Stimulated activated CD4-positive, alpha-beta T cell treated with anti-CD3 and anti-CD28 coated beads, Interleukin-1b, Interleukin-23, amount 100 ng/mL, for 4 hours (primary cell): ENCODE data around the gene PITPNM2.
A peak's percentile ranks its signal among the peaks of the same experiment; 100 is the strongest.
"Not testable (repeated sequence)": the region's sequence is repeated elsewhere in the genome, so short reads cannot be mapped to it uniquely, and the experiment has no call there.

Experiments used
- DNase-seq, 2 donors: peaks; one replicate each; pipeline ENCODE4 v3.0.0-alpha.2; 2020; ENCODE audit warnings: low read depth in 2 of 2

The PITPNM2 gene

GRCh38 chr12:123120452-123121166 is 30.3 kb downstream of the PITPNM2 start:
- DNase-seq, result no peak

GRCh38 chr12:123119808-123120207 is 31.1 kb downstream of the PITPNM2 start:
- peak; percentile 8 to 43 for DNase-seq

- DNase-seq, result no peak
These were observed 32.4 kb downstream of the PITPNM2 start for GRCh38 chr12:123118497-123118896.

- DNase-seq, result no peak
These were observed 35.3 kb downstream of the PITPNM2 start for GRCh38 chr12:123115409-123116121.

GRCh38 chr12:123114304-123115083 is 36.4 kb downstream of the PITPNM2 start:
- DNase-seq, result no peak

DNA sequence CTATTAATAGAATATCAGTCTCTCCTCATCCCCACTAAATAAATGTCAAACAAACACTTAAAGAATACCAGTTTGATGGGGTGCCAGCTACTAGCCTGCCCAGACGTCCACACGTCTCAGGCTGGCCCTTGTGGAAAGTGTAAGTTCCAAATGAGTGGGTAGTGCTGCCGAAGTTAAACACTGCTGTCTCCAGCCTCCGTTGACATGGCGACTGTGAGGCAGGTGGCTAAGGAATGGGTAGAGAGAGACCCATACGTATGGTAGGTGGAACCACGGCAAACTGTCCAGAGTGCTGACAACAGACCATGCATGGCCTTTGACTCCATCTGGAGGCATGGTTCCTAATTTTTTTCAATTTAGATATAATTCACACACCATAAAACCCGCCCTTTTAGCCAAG is 37.9 kb downstream of the PITPNM2 start:
- no peak for DNase-seq

DNA sequence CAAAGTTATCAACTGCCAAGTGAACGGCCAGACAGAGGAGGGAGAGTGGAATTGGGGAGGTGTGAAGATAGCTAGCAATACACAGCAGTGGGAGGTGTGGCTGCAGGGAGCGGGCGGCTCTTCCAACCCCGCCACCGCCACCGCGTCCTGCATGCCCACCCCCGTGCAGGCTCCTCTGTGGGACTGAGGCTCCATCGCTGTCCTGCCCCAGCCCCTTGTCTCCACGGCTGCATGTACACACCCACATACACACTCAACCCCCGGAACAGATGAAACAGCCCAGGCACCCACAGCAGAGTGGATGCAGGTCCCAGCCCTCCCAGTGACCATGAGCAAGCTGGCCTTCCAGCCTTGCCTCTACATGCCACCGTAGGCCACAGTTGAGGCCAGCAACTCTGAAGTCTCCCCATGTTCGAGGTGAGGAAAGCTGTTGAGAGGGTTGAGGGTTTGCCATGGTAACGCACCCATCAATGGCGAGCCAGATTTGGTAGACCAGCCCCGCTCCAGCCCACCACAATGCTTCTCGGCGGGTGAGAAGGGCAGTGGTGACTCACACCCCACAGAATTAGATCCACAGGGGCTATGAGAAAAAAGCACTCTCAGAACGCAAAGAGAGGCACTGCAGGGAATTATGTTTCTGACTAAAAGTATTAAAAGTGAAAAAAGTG is 39.3 kb downstream of the PITPNM2 start:
- DNase-seq, result no peak

- no peak for DNase-seq
These were observed 41.5 kb downstream of the PITPNM2 start for GRCh38 chr12:123109319-123109772.

GRCh38 chr12:123108682-123109066 is 42.2 kb downstream of the PITPNM2 start:
- no peak for DNase-seq

- DNase-seq, result no peak
These were observed 42.8 kb downstream of the PITPNM2 start for GRCh38 chr12:123107926-123108681.

DNA sequence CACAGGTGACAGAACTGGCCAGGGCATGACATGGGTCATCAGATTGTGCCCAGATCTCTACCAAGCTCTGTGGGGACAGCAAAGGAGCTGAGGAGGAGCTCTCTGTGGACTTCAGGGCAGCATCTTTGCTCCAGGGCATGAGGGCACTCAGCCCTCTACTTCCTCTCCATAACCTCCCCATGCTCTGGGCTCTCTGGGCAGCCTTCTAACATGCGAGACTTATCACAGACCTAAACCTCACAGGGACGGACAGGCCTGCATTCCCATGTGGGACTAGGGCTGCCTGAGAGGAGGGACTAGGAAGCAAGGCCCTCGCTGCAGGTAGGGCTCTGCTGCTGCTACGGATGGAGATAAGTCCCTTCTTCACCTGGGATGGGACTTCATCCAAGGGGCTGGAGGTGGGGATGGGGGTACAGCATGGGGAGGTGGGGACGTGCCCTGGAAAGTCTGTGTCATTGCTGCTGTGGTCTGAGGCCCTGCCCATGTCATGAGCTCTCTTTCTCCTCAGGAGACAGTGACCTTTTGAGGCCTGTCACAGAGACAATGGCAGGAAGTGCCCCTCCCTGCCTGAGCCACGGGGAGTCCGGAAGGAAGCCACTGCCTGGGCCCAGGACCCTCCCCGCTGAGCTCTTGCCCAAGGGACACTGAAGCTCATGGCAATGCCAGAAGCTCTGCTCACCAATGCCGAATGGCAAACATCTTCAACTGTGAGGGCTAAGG is 44.1 kb downstream of the PITPNM2 start:
- DNase-seq, result peak; percentile 15 to 21

- no peak for DNase-seq
These were observed 45.6 kb downstream of the PITPNM2 start for GRCh38 chr12:123105211-123105826.

DNA sequence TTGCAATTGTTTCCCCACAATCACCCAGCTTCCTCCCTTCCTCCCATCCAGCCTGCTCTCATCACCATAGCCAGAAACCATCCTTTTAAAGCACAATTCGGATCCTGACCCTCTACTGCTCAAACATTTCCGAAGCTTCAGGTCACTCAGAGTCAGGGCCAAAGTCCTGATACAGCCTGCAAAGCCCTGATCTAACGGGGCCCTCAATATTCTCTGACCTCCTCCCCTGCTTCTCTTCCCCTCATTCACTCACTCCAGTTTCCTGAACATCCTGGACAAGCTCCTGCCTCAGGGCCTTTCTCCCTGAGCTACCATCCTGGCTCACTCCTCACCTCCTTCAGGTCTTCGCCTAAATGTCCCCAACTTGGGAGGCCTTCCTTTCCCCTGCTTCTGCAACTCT is 46.1 kb downstream of the PITPNM2 start:
- DNase-seq, result no peak

- not testable (repeated sequence) for DNase-seq
These were observed 46.8 kb downstream of the PITPNM2 start for GRCh38 chr12:123104094-123104493.

DNA sequence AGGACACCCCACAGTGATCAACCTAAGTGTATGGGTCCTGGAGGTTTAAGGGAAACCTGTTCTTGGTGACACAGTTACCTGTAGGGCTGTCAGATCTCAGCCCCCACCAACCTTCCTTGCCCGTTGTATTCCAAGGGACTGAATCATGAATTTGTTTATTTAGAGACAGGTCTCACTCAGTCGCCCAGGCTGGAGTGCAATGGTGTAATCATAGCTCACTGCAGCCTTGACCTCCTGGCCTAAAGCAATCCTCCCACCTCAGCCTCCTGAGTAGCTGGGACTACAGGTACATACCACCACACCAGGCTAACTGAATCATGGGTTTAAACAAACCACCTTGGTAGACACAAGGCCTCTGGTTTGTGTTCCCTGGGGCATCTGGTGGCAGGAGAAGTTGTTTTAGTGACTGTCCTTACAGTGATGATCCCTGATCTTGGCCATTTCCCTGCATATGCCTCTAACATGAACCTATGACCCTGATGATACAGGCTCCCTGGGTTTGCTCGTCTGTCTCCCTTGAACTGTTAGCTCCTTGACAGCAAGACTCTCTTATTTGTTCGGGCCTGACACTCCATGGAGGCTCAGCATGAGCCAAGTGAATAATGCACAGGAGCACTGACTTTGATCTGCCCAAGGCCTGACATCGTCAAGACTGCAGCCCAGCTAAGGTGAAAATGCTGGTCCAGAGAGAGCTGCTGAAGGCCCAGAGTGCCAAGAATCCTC is 47.9 kb downstream of the PITPNM2 start:
- DNase-seq, result no peak

DNA sequence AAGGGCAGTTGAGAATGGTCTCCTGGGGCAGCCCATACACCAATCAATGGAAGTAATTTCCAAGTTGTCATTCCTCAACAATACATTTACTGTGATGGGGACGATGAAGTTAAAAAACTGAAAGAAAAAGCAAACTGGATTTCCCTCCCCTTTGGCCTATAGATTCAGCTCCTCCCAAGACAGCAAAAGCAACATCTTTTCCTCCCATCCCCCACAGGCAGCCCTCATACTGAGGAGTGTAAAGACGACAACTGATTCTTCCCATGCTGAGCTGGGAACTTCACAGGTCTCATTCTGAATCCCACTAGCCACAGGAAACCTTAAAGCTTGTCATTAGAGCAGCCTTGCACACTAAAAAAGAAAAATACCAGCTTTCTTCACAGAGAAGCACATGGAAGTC is 48.5 kb downstream of the PITPNM2 start:
- DNase-seq, result no peak

DNA sequence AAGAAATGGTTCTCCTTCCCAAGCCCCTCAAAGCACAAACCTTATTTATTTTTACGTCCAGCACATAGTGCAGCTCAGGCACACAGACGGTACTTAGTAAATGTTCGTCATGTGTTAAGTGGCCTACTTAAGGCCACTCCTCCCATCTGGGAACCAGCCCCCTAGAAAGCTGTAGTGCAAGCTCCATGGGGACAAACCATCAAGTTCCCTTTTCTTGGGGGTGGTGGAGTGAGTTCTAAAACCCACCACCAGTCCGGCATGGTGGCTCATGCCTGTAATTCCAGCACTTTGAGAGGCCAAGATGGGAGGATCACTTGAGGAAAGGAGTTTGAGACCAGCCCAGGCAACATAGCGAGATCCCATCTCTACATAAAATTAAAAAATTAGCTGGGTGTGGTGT is 49.4 kb downstream of the PITPNM2 start:
- no peak for DNase-seq
